HG02623 (cell line): ENCODE data around the gene TXNDC16.

ENCODE experiments used
- ATAC-seq: cut with Tn5 transposase; IDR thresholded peaks from one replicate; pipeline ENCODE4 v1.9.1; 2021; ENCODE audit warnings: moderate library complexity; ENCODE audit not compliant: unreplicated experiment

The TXNDC16 gene

GRCh38 chr14:52395728-52396127 is 156.6 kb downstream of the TXNDC16 start:
- no peak for ATAC-seq

- ATAC-seq, result no peak
These were observed 160.3 kb downstream of the TXNDC16 start for GRCh38 chr14:52391881-52392615.
